PC-3 (cell line): ENCODE measurements around the gene RETREG2. TPM values are rescaled to one million over a fixed set of nuclear protein-coding genes. Genes with fewer than 3 reads are reported as not detected.

Source experiments
- ATAC-seq: fragments of 200-7000 bp; cut with Tn5 transposase; 2 replicates; pipeline ENCODE4 v1.9.1; 2020; ENCODE audit warnings: mild to moderate bottlenecking, moderate library complexity
- BruUV-seq: library from RNA; stranded (reverse); fragments of 400-500 nt; replicated peaks from 2 replicates; lab custom pipeline; 2021; lab: Mats Ljungman, UMichigan
- CTCF ChIA-PET: fragments of 300-600 bp; sonication (Branson Sonifier 250); formaldehyde crosslinking; loops from one replicate; lab custom pipeline; 2022; ENCODE audit warnings: antibody characterized with exemption; lab: Charles Lee
- POLR2A ChIA-PET: fragments of 300-600 bp; sonication (Branson Sonifier 250); formaldehyde crosslinking; loops from one replicate; lab custom pipeline; 2022; ENCODE audit warnings: antibody characterized with exemption; ENCODE audit not compliant: unreplicated experiment; lab: Charles Lee
- DNase-seq: peaks from one replicate; pipeline ENCODE4 v3.0.0-alpha.2; 2015
- H2AFZ ChIP-seq: fragments of 300-600 bp; sonication (generic); 2 replicates; pipeline ENCODE4 v1.6.0; 2016; ENCODE audit warnings: antibody characterized with exemption, low read length
- H3F3A ChIP-seq: fragments of 300-600 bp; sonication (generic); one replicate; pipeline ENCODE4 v1.6.0; 2017; ENCODE audit warnings: antibody characterized with exemption, low read length, control low read depth, mild to moderate bottlenecking; ENCODE audit not compliant: unreplicated experiment
- H3K27ac ChIP-seq: fragments of 300-600 bp; sonication (generic); 2 replicates; pipeline ENCODE4 v1.5.1; 2016; ENCODE audit warnings: mild to moderate bottlenecking, low read length
- H3K27me3 ChIP-seq: fragments of 300-600 bp; sonication (generic); 2 replicates; pipeline ENCODE4 v1.6.1; 2016; ENCODE audit warnings: low read length, mixed read lengths
- H3K36me3 ChIP-seq: fragments of 300-600 bp; sonication (generic); 2 replicates; pipeline ENCODE4 v1.6.1; 2016; ENCODE audit warnings: low read depth, mixed run types, low read length, mixed read lengths
- H3K4me1 ChIP-seq: fragments of 300-600 bp; sonication (generic); 2 replicates; pipeline ENCODE4 v1.5.1; 2016; ENCODE audit warnings: low read length; ENCODE audit not compliant: insufficient read depth
- H3K4me2 ChIP-seq: fragments of 300-600 bp; sonication (generic); 2 replicates; pipeline ENCODE4 v1.6.0; 2016; ENCODE audit warnings: low read length
- H3K4me3 ChIP-seq: fragments of 300-600 bp; sonication (generic); 2 replicates; pipeline ENCODE4 v1.5.1; 2016; ENCODE audit warnings: mild to moderate bottlenecking, low read length, mixed read lengths
- H3K79me2 ChIP-seq: fragments of 300-600 bp; sonication (generic); 2 replicates; pipeline ENCODE4 v1.6.1; 2017; ENCODE audit warnings: low read length, mixed read lengths
- H3K9ac ChIP-seq: fragments of 300-600 bp; sonication (generic); 2 replicates; pipeline ENCODE4 v1.6.0; 2016; ENCODE audit warnings: mild to moderate bottlenecking, low read length
- H3K9me2 ChIP-seq: fragments of 300-600 bp; sonication (generic); replicated peaks from 2 replicates; pipeline ENCODE4 v1.6.1; 2016; ENCODE audit warnings: mixed run types, low read length, mixed read lengths
- H3K9me3 ChIP-seq: fragments of 300-600 bp; sonication (generic); 2 replicates; pipeline ENCODE4 v1.6.1; 2016; ENCODE audit warnings: low read length, mixed read lengths
- H4K20me1 ChIP-seq: fragments of 300-600 bp; sonication (generic); 2 replicates; pipeline ENCODE4 v1.6.1; 2016; ENCODE audit warnings: low read length, mixed read lengths
- CTCF ChIP-seq: fragments of 300-600 bp; sonication (generic); conservative IDR thresholded peaks from 2 replicates; pipeline ENCODE4 v1.5.1; 2017; ENCODE audit warnings: antibody characterized with exemption, low read depth, mild to moderate bottlenecking, low read length
- EZH2 ChIP-seq: fragments of 300-600 bp; sonication (generic); IDR thresholded peaks from one replicate; pipeline ENCODE4 v1.6.1; 2017; ENCODE audit warnings: antibody characterized with exemption, mild to moderate bottlenecking, low read length; ENCODE audit not compliant: unreplicated experiment
- EZH2phosphoT487 ChIP-seq: fragments of 300-600 bp; sonication (generic); IDR thresholded peaks from 2 replicates; pipeline ENCODE4 v1.6.1; 2018; ENCODE audit warnings: mild to moderate bottlenecking, antibody characterized with exemption, low read length, borderline replicate concordance
- intact Hi-C: fragments of 100-400 bp; cut with micrococcal nuclease; formaldehyde crosslinking; loops from 2 replicates; pipeline ENCODE4 v1.9.0; 2023
- total RNA-seq: library from RNA; depleted of rRNA; stranded (reverse); fragments of >200 nt; gene quantifications from 2 replicates; pipeline ENCODE4 v1.2.3, GENCODE V29; 2014

The RETREG2 gene
- total RNA-seq, 1 experiment from 2014 or later, result 61.0 TPM

GRCh38 chr2:219131327-219131726, 46.7 kb upstream of the RETREG2 start:
- BruUV-seq, result no TSS peak
- TF ChIP-seq CTCF (no peak), EZH2phosphoT487 (no peak), EZH2 (no peak)
- Histone ChIP-seq H3K9ac (no peak overlapping the region), H2AFZ (no peak overlapping the region), H3K4me3 (no peak overlapping the region), H4K20me1 (no peaks in the 10 kb centered on the region), H3K79me2 (no peaks in the 10 kb centered on the region), H3K4me1 (peaks cover 32% of the 10 kb centered on the region), H3K36me3 (no peaks in the 10 kb centered on the region), H3K27ac (no peak overlapping the region), H3K4me2 (peak overlapping the region; percentile 46; the same call in 1 of the 2 replicates), H3K27me3 (no peaks in the 10 kb centered on the region), H3K9me2 (no peaks in the 10 kb centered on the region), H3K9me3 (no peaks in the 10 kb centered on the region), H3F3A (peaks cover 1% of the 10 kb centered on the region)
- DNase-seq, result peak; percentile 56
- peak; percentile 61 for ATAC-seq
- CTCF ChIA-PET, result interaction anchor here (0.6 to 0.7 kb wide), 2 partner anchors 13 to 23 kb away, joined by 3 read pairs; no protein-coding TSS in a partner anchor
- intact Hi-C loops, result no loop called here
- POLR2A ChIA-PET, result interaction anchor here (0.6 kb wide), 1 partner anchor 22 kb away, joined by 3 read pairs; no protein-coding TSS in a partner anchor

DNA sequence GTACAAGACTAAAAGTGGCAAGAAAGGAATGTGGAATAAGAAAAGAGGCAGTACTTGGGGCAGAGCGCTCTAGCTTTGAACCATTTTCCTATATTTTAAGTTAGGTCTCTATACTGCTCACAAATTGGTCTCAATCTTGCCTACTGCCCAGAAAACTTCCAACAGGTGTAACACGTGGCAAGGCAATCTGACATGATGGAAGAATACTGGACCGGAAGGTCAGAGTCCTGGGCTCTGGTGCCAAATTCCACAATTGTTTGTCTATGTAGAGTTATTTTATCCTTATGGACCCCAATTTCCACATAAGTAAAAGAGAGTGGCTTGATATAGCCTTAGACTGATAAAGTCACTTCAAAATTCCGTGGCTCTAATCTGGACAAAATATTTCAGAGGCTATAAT, 46.3 kb upstream of the RETREG2 start:
- H3K9ac ChIP-seq, result no peak overlapping the region
- ATAC-seq (peak; percentile 17), DNase-seq (no peak)
- no peaks in the 10 kb centered on the region for H3F3A ChIP-seq
- H3K79me2 ChIP-seq, result no peaks in the 10 kb centered on the region
- H3K36me3 ChIP-seq, result no peaks in the 10 kb centered on the region
- no peaks in the 10 kb centered on the region for H3K9me2 ChIP-seq
- H3K4me1 ChIP-seq, result peaks cover 28% of the 10 kb centered on the region
- TF ChIP-seq EZH2phosphoT487 (no peak), CTCF (no peak), EZH2 (no peak)
- no peak overlapping the region for H3K27ac ChIP-seq
- ChIA-PET POLR2A (interaction anchor here (0.6 kb wide), 1 partner anchor 22 kb away, joined by 3 read pairs; no protein-coding TSS in a partner anchor), CTCF (interaction anchor here (1.0 kb wide), 1 partner anchor 12 kb away, joined by 4 read pairs; no protein-coding TSS in a partner anchor)
- intact Hi-C loops, result no loop called here
- H4K20me1 ChIP-seq, result no peaks in the 10 kb centered on the region
- BruUV-seq, result no TSS peak
- no peaks in the 10 kb centered on the region for H3K27me3 ChIP-seq
- no peak overlapping the region for H3K4me3 ChIP-seq
- H3K4me2 ChIP-seq, result no peak overlapping the region
- no peaks in the 10 kb centered on the region for H3K9me3 ChIP-seq
- H2AFZ ChIP-seq, result no peak overlapping the region

GRCh38 chr2:219133976-219134375, 44.1 kb upstream of the RETREG2 start:
- H3K4me3 ChIP-seq, result no peak overlapping the region
- H3K9me2 ChIP-seq, result no peaks in the 10 kb centered on the region
- no peak for DNase-seq
- no peaks in the 10 kb centered on the region for H3K79me2 ChIP-seq
- ChIA-PET POLR2A (no interaction called here), CTCF (no interaction called here)
- peaks cover 13% of the 10 kb centered on the region; the same call in 1 of the 2 replicates for H3K4me1 ChIP-seq
- H2AFZ ChIP-seq, result no peak overlapping the region
- H3K4me2 ChIP-seq, result no peak overlapping the region
- H3K9me3 ChIP-seq, result no peaks in the 10 kb centered on the region
- no peak overlapping the region for H3K9ac ChIP-seq
- no peak for TF ChIP-seq CTCF
- TF ChIP-seq EZH2phosphoT487, result no peak
- TF ChIP-seq EZH2, result no peak
- no peak for ATAC-seq
- no peaks in the 10 kb centered on the region for H3K27me3 ChIP-seq
- no peaks in the 10 kb centered on the region for H4K20me1 ChIP-seq
- BruUV-seq, result no TSS peak
- no peaks in the 10 kb centered on the region for H3F3A ChIP-seq
- no peaks in the 10 kb centered on the region for H3K36me3 ChIP-seq
- no peak overlapping the region for H3K27ac ChIP-seq
- intact Hi-C loops, result no loop called here
